22Rv1 (cell line): Measurements from ENCODE around the gene LPIN3.

Experiments
- H3K27ac ChIP-seq: fragments of 450-650 bp; 2 replicates; pipeline ENCODE4 v1.5.1; 2017
- CTCF ChIP-seq: fragments of 450-650 bp; IDR thresholded peaks from 2 replicates; pipeline ENCODE4 v1.5.1; 2017; ENCODE audit warnings: mild to moderate bottlenecking
- ZFX ChIP-seq: fragments of 450-650 bp; IDR thresholded peaks from 2 replicates; pipeline ENCODE4 v1.6.1; 2017; ENCODE audit warnings: antibody characterized with exemption, borderline replicate concordance

LPIN3 gene

GRCh38 chr20:41335591-41335990, 5.0 kb upstream of the LPIN3 start:
- TF ChIP-seq CTCF = no peak
- TF ChIP-seq ZFX = no peak
- no peak overlapping the region for H3K27ac ChIP-seq

- TF ChIP-seq ZFX (no peak), CTCF (no peak)
- no peak overlapping the region for H3K27ac ChIP-seq
These were observed 3.7 kb upstream of the LPIN3 start for GRCh38 chr20:41336711-41337492.

GRCh38 chr20:41339957-41340326, 679 bp upstream of the LPIN3 start:
- H3K27ac ChIP-seq = peak overlapping the region; percentile 63
- TF ChIP-seq ZFX (no peak), CTCF (peak; percentile 93)

- TF ChIP-seq ZFX (no peak), CTCF (no peak)
- H3K27ac ChIP-seq = no peak overlapping the region
These were observed 2.1 kb downstream of the LPIN3 start for GRCh38 chr20:41342474-41343464.

- no peak for TF ChIP-seq ZFX
- TF ChIP-seq CTCF = no peak
- no peak overlapping the region for H3K27ac ChIP-seq
These were observed 3.9 kb downstream of the LPIN3 start for GRCh38 chr20:41344477-41344876.

- H3K27ac ChIP-seq = no peak overlapping the region
- TF ChIP-seq ZFX (no peak), CTCF (no peak)
These were observed 4.5 kb downstream of the LPIN3 start for GRCh38 chr20:41344938-41345728.
